Measurements from ENCODE around the gene ABCG1.

Gene ABCG1

GRCh38 chr21:42308161-42308913 is 89.4 kb downstream of the ABCG1 start:
- no peak for DNase-seq (ENCODE audit: low spot score)

- no peak for DNase-seq (ENCODE audit: low spot score)
Observed at GRCh38 chr21:42308914-42309752, 90.2 kb downstream of the ABCG1 start.

GRCh38 chr21:42309753-42310213 is 90.8 kb downstream of the ABCG1 start:
- DNase-seq (ENCODE audit: low spot score): peak; percentile 38

- no peak for DNase-seq (ENCODE audit: low spot score)
Observed at GRCh38 chr21:42310411-42311001, 91.6 kb downstream of the ABCG1 start.

DNA sequence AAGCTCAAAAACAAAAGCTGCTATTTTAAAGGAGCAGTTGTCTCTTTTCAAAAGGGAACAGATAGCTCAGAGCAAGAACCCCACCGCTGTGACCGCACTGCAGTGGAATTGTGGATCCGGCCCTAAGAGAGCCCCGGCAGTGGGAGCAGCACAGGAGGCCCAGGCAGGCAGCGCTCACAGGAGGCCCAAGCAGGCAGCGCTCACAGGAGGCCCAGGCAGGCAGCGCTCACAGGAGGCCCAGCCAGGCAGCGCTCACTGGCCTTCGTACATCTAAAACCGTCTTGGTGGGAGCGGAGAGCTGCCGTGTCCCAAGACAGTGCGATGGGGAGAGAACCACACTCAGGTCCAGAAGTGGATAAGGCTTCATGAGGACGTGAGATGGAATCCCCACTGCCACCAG is 92.2 kb downstream of the ABCG1 start:
- DNase-seq (ENCODE audit: low spot score): no peak

GRCh38 chr21:42311816-42312625 is 93.1 kb downstream of the ABCG1 start:
- DNase-seq (ENCODE audit: low spot score): no peak

DNA sequence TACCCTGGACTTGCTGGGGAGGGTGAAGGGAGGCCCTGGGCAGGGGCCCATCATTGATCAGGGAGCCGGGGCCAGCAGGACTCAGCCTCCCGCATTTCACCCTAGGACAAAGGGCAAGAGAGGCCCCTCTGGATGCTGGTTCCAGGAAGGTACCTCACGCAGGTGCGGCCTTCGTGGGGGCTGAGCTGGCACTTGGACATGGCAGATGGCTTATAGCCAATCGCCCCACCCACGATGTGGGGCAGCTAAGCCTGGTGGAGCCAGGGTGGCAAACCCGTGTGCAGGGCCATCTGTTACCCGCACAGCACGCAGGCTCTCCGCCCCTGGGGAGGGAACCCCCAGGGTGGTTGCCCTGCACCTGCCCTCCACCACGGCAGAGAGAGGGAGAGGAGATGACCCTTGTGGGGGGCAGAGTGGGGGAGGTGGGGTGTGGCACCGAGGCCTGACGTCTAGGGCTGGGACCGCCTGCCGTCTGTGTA is 93.7 kb downstream of the ABCG1 start:
- DNase-seq (ENCODE audit: low spot score): no peak

DNA sequence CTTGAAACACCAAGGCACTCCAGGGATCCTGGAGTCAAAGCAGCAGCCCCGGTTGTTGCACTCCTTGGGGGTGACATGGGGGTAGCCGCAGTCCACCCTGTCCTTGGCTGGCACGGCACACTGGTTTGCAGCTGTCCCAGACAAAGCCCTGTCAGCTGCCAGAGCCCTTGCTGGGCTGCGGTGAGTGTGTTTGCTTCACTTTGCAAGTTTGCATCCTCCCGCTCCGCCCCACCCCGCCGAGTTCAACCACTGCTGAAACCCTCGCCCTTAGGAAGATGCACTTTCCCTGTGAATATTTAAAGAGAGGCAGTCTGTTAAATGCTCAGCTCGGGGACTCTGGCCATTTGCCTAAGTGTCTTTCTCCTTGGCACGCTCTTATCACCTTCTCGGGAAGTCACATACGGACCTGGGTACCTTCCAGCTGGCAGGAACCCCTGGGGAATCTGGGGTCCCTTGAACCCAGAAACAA is 94.6 kb downstream of the ABCG1 start:
- DNase-seq (ENCODE audit: low spot score): no peak

GRCh38 chr21:42314616-42315295 is 95.8 kb downstream of the ABCG1 start:
- no peak for DNase-seq (ENCODE audit: low spot score)

DNA sequence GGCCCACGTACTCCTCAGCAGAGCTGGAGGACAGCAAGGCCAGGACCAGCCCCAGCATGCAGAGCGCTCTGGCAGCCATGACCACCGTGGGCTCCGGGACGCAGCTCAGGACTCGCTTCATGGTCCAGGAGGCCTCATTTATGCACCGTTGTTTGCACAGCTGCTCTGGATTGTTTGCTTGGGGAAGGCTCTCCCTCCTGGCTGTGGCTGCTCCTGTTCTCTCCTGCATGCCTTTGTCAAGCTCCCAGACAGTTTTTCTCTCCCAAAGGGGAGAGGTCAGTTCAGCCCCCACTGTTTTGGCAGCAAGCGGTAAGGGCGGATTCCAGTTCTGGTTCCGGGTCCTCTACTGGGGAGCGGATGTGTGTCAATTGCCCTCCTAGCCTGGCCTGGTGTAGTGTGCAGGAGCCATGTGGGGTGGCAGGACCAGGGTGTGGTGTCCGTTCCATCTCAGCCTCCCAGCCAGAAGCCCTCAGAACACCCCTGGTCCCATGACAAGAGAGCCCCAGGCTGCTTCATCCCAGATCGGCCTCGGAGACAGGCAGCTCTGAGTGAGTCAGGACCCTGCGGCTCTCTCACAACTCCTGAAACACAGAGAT is 96.5 kb downstream of the ABCG1 start, which contains the start of gene TFF3:
Gene TFF3, minus strand, starts transcription at position 114 of the 596 bp plus-strand sequence. Its CDS starts 35 bp downstream, at position 79.
- DNase-seq (ENCODE audit: low spot score): no peak

DNA sequence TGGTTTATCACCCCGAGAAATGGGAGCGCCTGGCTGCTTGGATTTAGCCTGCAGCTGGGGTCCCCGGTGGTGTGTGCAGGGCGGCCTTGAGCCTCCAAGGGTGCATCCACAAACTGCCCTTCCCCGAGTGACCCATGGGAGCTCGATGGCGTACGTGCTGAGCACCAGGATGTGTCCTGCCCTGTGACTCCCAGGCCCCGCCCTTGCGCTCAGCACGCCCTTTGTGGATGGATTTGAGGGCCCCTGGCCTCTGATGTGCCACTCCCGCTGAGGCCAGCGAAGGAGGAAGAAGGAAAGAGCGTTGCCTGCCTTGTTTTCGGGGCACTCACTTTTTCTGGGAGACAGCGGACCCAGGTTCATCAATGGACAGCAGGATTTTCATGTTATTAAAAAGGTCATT is 98.0 kb downstream of the ABCG1 start:
- DNase-seq (ENCODE audit: low spot score): no peak

DNA sequence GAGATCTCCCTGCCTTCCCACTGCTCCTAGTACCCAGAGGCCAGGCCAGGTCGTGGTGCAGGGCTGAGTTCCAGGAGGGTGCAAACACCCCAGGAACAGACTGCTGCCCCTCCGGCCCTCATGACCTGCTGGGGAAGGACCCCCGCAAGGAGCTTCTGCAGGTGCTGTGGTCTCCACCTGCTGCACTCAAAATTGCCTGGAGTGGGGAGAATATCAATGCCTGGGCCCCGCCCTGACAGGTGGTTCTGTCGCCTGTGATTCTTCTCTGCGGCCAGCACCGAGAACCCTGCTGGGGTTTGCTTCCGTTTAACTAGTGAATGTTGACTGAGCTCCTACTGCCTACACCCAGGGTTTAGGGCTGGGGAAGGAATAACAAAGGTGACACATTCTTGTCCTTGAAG is 98.4 kb downstream of the ABCG1 start:
- DNase-seq (ENCODE audit: low spot score): no peak

- DNase-seq (ENCODE audit: low spot score): no peak
Observed at GRCh38 chr21:42317826-42318746, 99.1 kb downstream of the ABCG1 start.

GRCh38 chr21:42319376-42319775 is 100.4 kb downstream of the ABCG1 start:
- no peak for DNase-seq (ENCODE audit: low spot score)

- DNase-seq (ENCODE audit: low spot score): no peak
Observed at GRCh38 chr21:42319851-42320572, 101.1 kb downstream of the ABCG1 start.

DNA sequence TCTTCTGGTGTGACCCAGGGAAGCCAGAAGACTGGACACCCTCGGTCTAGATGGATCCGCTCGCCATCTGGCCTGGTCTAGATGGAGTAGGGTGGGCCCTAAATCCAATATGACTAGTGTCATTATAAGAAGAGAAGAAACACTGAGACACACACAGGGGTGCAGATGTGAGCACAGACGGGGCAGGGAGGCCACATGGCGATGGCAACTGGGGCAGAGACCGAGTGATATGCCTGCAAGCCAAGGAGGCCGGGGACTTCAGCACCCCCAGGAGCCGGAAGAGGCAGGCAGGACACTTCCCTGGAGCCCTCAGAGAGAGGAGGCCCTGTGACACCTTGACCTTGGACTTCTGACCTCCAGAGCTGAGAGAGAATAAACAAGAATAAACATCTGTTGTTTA is 101.9 kb downstream of the ABCG1 start:
- no peak for DNase-seq (ENCODE audit: low spot score)

GRCh38 chr21:42321231-42321630 is 102.3 kb downstream of the ABCG1 start:
- DNase-seq (ENCODE audit: low spot score): no peak

DNA sequence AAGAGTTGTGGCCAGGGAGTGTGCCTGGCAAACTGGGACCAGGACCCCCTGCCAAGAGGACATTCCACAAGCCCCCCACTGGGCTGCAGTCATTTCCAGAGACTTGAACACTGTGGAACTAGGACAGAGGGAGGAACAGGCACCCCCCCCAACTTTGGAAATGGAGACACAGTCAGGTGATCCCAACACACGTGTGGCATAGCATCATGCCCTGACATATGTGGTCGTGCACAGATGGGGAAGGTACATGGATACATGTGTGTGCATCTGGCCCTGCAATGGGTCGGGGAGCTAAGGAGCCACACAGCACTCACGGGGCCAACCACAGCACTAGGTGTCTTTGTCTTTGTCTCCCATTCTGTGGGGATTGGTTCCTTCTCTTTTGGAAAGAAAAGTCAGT is 102.9 kb downstream of the ABCG1 start:
- DNase-seq (ENCODE audit: low spot score): no peak

- no peak for DNase-seq (ENCODE audit: low spot score)
Observed at GRCh38 chr21:42324896-42325295, 106.0 kb downstream of the ABCG1 start.

All from hepatic stellate cell (primary cell).